ENCODE results near the gene MORN5. TPM values are rescaled to one million over a fixed set of nuclear protein-coding genes. Genes with fewer than 3 reads are reported as not detected.

MORN5 gene
- total RNA-seq, 2 donors from 2014 or later = 2.1 TPM; not detected in 1

DNA sequence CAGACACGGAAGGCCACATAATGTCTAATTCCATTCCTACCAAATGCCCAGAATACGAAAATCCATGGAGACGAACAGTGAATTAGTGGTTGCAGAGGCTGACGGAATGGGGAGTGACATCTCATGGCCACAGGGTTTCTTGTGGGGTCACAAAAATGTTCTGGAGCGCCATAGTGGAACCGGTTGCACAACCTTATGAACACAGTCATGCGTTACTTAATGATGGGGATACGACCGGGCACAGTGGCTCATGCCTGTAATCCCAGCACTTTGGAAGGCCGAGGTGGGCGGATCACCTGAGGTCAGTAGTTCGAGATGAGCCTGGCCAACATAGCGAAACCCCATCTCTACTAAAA lies 40.6 kb upstream of the MORN5 start:
- WGBS = 82% methylated on average over 13 of the region's 13 CpGs
- Histone ChIP-seq H3K36me3 (no peaks in the 10 kb centered on the region), H3K27ac (no peak overlapping the region), H3K4me1 (replicated peaks) (no peaks in the 10 kb centered on the region), H3K9me3 (no peaks in the 10 kb centered on the region), H3K27me3 (replicated peaks; ENCODE audit: insufficient read depth) (no peaks in the 10 kb centered on the region), H3K4me3 (no peak overlapping the region)
- intact Hi-C loops (cut with DNase I) = no loop called here
- no peak for DNase-seq (ENCODE audit: low spot score)
- TF ChIP-seq, protein P1, sequence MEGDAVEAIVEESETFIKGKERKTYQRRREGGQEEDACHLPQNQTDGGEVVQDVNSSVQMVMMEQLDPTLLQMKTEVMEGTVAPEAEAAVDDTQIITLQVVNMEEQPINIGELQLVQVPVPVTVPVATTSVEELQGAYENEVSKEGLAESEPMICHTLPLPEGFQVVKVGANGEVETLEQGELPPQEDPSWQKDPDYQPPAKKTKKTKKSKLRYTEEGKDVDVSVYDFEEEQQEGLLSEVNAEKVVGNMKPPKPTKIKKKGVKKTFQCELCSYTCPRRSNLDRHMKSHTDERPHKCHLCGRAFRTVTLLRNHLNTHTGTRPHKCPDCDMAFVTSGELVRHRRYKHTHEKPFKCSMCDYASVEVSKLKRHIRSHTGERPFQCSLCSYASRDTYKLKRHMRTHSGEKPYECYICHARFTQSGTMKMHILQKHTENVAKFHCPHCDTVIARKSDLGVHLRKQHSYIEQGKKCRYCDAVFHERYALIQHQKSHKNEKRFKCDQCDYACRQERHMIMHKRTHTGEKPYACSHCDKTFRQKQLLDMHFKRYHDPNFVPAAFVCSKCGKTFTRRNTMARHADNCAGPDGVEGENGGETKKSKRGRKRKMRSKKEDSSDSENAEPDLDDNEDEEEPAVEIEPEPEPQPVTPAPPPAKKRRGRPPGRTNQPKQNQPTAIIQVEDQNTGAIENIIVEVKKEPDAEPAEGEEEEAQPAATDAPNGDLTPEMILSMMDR (IDR thresholded peaks at IDR 0.05) = no peak
- no peak for TF ChIP-seq POLR2AphosphoS5 (IDR thresholded peaks at IDR 0.05)
- TF ChIP-seq POLR2A (IDR thresholded peaks at IDR 0.05) = no peak

DNA sequence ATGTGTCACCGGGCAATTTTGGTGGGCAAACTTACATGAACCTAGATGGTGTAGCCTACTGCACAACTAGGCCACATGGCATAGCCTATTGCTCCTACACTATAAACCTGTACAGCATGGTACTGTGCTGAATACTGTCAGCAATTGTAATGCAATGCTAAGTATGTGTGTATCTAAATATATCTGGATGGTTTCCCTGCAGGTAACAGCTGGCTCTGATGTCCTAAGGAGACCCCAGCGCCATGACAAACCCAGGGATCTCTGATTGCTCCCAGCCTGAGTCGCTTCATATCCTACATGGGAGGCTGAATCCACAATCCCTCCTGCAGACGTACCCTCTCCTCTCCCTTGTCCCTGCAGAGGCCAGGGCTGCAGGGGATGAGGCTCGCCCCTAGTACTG lies 40.0 kb upstream of the MORN5 start:
- WGBS = 92% methylated on average over 5 of the region's 5 CpGs
- no peaks in the 10 kb centered on the region for H3K36me3 ChIP-seq
- intact Hi-C loops (cut with DNase I) = no loop called here
- H3K27me3 ChIP-seq (replicated peaks; ENCODE audit: insufficient read depth) = no peaks in the 10 kb centered on the region
- no peak for DNase-seq (ENCODE audit: low spot score)
- TF ChIP-seq POLR2A (IDR thresholded peaks at IDR 0.05) (no peak), POLR2AphosphoS5 (IDR thresholded peaks at IDR 0.05) (no peak)
- TF ChIP-seq, protein P1 (IDR thresholded peaks at IDR 0.05) = no peak
- no peaks in the 10 kb centered on the region for H3K4me1 ChIP-seq (replicated peaks)
- no peaks in the 10 kb centered on the region for H3K9me3 ChIP-seq
- H3K27ac ChIP-seq = no peak overlapping the region
- no peak overlapping the region for H3K4me3 ChIP-seq

DNA sequence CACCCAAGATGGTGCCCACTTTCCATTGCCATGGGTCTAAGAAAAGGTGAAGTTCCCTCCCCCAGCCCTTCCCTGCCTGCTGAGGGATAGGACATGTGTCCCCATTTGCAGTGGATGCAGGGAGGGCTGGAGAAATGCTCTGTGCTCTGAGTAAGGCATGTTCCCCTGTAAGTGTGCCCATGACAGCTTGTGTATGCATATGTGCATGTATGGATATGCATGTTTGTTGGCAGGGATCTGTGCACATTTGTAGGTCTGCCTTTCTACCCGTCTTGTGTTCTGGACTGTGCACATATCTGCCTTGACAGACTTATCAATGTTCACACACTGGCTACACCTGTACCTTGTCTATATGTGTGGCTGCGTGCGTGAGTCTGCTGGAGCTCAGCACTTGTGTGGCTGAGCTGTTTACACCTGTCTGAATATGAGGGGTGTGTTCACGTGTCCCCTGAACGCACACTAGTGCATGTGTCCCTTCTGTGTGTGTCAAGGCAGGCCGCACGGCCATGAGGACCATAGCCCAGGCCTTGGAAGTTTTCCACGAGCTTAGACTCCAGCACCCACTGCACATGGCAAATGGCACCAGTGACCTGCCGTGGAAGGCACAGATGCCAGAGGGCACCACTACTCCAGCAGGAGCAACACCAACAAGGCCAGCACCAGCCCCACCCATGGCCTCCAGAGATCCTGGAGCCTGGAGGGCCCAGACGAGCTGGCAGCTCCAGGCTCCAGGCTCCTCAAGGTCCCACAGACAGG lies 39.2 kb upstream of the MORN5 start:
- no peak overlapping the region for H3K4me3 ChIP-seq
- H3K27me3 ChIP-seq (replicated peaks; ENCODE audit: insufficient read depth) = no peaks in the 10 kb centered on the region
- intact Hi-C loops (cut with DNase I) = no loop called here
- DNase-seq (ENCODE audit: low spot score) = no peak
- H3K36me3 ChIP-seq = no peaks in the 10 kb centered on the region
- WGBS = 80% methylated on average over 10 of the region's 10 CpGs
- H3K4me1 ChIP-seq (replicated peaks) = no peaks in the 10 kb centered on the region
- H3K9me3 ChIP-seq = no peaks in the 10 kb centered on the region
- no peak overlapping the region for H3K27ac ChIP-seq
- TF ChIP-seq POLR2AphosphoS5 (IDR thresholded peaks at IDR 0.05) (no peak), POLR2A (IDR thresholded peaks at IDR 0.05) (no peak)
- TF ChIP-seq, protein P1 (IDR thresholded peaks at IDR 0.05) = no peak

DNA sequence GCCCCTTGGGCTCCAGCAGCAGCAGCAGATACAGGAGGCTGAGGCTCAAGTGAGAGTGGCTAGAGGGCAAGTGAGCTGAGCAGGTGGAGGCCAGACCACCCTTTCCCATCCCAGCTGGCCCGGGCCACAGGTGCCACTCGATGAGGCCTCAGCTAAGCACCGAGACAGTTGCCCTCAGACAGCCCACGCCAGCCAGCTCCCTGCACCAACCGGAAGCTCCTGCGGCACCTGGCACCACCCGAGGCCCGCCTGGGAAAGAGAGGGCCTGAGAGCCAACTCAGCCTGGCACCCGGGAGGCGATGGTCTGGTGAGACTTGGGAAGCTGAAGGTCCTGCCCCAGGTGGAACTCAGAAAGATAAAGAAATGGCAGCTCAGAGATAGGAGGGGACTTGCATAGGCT lies 38.3 kb upstream of the MORN5 start:
- no peaks in the 10 kb centered on the region for H3K27me3 ChIP-seq (replicated peaks; ENCODE audit: insufficient read depth)
- WGBS = 88% methylated on average over 8 of the region's 10 CpGs
- no peaks in the 10 kb centered on the region for H3K9me3 ChIP-seq
- no peaks in the 10 kb centered on the region for H3K36me3 ChIP-seq
- TF ChIP-seq, protein P1 (IDR thresholded peaks at IDR 0.05) = no peak
- TF ChIP-seq POLR2AphosphoS5 (IDR thresholded peaks at IDR 0.05) = no peak
- no peak for TF ChIP-seq POLR2A (IDR thresholded peaks at IDR 0.05)
- H3K27ac ChIP-seq = no peak overlapping the region
- intact Hi-C loops (cut with DNase I) = no loop called here
- H3K4me3 ChIP-seq = no peak overlapping the region
- DNase-seq (ENCODE audit: low spot score) = no peak
- H3K4me1 ChIP-seq (replicated peaks) = peaks cover 3% of the 10 kb centered on the region

DNA sequence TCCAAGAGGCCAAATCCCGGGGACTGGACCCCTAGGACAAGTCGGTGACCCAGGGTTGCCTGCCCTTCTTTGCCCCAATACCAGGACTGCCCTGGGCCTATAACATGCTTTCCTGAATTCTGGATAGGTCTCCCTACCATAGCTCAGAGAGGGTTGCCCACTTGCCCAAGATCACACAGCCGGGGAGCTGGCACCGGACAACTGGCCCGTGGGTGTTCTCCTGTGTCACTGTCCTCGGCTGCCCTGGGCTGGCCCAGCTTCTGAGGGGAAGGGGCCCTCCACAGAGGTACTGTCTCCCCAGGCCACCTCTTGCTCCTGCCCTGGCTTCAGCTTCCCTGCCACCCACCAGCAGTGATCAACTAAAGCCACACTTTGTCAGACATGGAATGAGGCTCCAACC lies 37.8 kb upstream of the MORN5 start:
- WGBS = 95% methylated on average over 6 of the region's 6 CpGs
- TF ChIP-seq POLR2AphosphoS5 (IDR thresholded peaks at IDR 0.05) = no peak
- no peak for TF ChIP-seq POLR2A (IDR thresholded peaks at IDR 0.05)
- TF ChIP-seq, protein P1 (IDR thresholded peaks at IDR 0.05) = no peak
- no peak for DNase-seq (ENCODE audit: low spot score)
- H3K27me3 ChIP-seq (replicated peaks; ENCODE audit: insufficient read depth) = no peaks in the 10 kb centered on the region
- no peak overlapping the region for H3K27ac ChIP-seq
- no peaks in the 10 kb centered on the region for H3K9me3 ChIP-seq
- H3K36me3 ChIP-seq = no peaks in the 10 kb centered on the region
- no peak overlapping the region for H3K4me3 ChIP-seq
- H3K4me1 ChIP-seq (replicated peaks) = peaks cover 4% of the 10 kb centered on the region
- intact Hi-C loops (cut with DNase I) = no loop called here
